ENCODE measurements around the gene SP3. TPM values are rescaled to one million over a fixed set of nuclear protein-coding genes. Genes with fewer than 3 reads are reported as not detected.

Gene SP3
- total RNA-seq, 4 donors from 2014 or later = 91.6 to 135 (median 131) TPM

- TF ChIP-seq CTCF (IDR thresholded peaks at IDR 0.05; ENCODE audit: low read depth) = no peak
Observed at GRCh38 chr2:173865971-173866873, 99.0 kb downstream of the SP3 start.

GRCh38 chr2:173862612-173863217, 102.5 kb downstream of the SP3 start:
- TF ChIP-seq CTCF (IDR thresholded peaks at IDR 0.05; ENCODE audit: low read depth) = no peak

- no peak for TF ChIP-seq CTCF (IDR thresholded peaks at IDR 0.05; ENCODE audit: low read depth)
Observed at GRCh38 chr2:173860566-173860965, 104.6 kb downstream of the SP3 start.

GRCh38 chr2:173860082-173860481, 105.1 kb downstream of the SP3 start:
- TF ChIP-seq CTCF (IDR thresholded peaks at IDR 0.05; ENCODE audit: low read depth) = no peak

GRCh38 chr2:173858291-173858731, 106.9 kb downstream of the SP3 start:
- no peak for TF ChIP-seq CTCF (IDR thresholded peaks at IDR 0.05; ENCODE audit: low read depth)

All from subcutaneous adipose tissue (tissue), 4 donors.